Fibroblast of mammary gland (primary cell): ENCODE measurements around the gene DLG2.
"Not testable (repeated sequence)": the region's sequence is repeated elsewhere in the genome, so short reads cannot be mapped to it uniquely, and the experiment has no call there.

Experiments
- DNase-seq: peaks from one replicate; pipeline ENCODE4 v3.0.0-alpha.2; 2010; ENCODE audit warnings: low read depth
- H3K4me3 ChIP-seq: 2 replicates; pipeline ENCODE4 v1.5.1; 2011; ENCODE audit warnings: low read depth, mild to moderate bottlenecking, low read length, moderate library complexity; ENCODE audit not compliant: control insufficient read depth
- CTCF ChIP-seq: conservative IDR thresholded peaks from 2 replicates; pipeline ENCODE4 v1.5.1; 2011; ENCODE audit warnings: low read depth, low read length, inconsistent platforms; ENCODE audit not compliant: control insufficient read depth, insufficient read depth

Gene DLG2

GRCh38 chr11:83456566-83456965 lies 2170.6 kb downstream of the DLG2 start:
- DNase-seq, result no peak
- no peak for TF ChIP-seq CTCF
- no peak overlapping the region for H3K4me3 ChIP-seq

DNA sequence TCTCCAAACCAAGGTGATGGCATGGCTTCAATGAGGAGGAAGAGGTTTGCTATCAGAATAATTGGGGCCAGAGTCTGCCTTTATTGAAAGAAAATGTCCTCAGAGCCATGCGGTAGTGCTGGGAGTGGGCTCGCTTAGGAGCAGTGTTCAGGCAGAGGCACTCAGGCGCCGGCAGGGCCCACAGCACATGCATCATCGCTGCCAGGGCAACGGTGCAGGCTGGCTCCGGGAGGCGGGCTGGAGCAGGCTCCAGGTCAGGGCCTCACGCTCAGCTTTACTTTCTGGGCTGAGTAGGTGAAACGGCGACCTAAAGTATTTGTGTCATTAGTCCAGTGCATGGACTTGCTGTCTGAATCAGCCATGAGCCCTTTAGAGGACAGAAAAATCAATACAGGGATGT lies 2171.1 kb downstream of the DLG2 start:
- no peak for TF ChIP-seq CTCF
- H3K4me3 ChIP-seq, result no peak overlapping the region

DNA sequence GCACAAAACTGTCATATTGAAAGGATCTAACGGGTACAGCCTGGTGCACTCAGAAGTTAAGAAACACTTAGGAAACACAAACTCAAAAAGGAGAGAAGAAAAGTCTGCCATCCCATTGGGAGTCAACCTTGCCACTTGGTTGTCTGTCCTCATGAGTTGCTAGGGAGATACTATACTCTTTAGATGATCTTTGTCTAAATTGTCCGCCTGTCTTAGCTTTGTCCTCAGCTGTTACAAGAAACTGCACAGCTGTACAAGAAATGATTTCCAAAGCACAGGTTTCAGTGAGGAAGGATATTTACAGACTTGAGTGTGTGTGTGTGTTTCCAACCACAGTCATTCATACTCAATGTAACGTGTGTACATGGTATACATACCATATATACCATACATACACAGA lies 2171.8 kb downstream of the DLG2 start:
- no peak overlapping the region for H3K4me3 ChIP-seq
- no peak for DNase-seq
- no peak for TF ChIP-seq CTCF

More for the DNA sequence above, 2171.1 kb downstream of the DLG2 start:
- no peak for DNase-seq

DNA sequence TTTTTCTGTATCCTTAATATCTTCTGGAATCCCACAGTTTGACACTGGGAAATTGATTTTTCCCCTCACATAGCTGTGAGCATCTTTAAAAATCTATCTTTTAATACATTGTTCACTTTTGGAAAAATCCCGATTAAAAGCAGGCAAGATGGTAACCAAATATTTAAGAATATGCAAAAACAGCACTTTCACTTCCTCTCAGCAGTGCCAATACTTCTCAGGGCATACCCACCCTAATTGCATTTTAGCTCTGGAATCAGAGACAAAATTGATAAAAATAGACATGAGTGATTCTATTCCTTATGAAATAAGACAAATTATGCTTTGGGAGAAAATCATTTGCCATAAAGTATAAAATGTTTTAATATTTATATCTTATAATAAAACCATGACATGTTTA lies 2172.5 kb downstream of the DLG2 start:
- no peak for TF ChIP-seq CTCF
- DNase-seq, result no peak

GRCh38 chr11:83449338-83449913 lies 2177.7 kb downstream of the DLG2 start:
- TF ChIP-seq CTCF, result no peak
- peak; percentile 1 for DNase-seq
- no peak overlapping the region for H3K4me3 ChIP-seq

More for the DNA sequence above, 2172.5 kb downstream of the DLG2 start:
- no peak overlapping the region for H3K4me3 ChIP-seq

GRCh38 chr11:83448686-83449085 lies 2178.5 kb downstream of the DLG2 start:
- H3K4me3 ChIP-seq, result no peak overlapping the region
- no peak for TF ChIP-seq CTCF
- no peak for DNase-seq

- DNase-seq, H3K4me3 ChIP-seq: not testable (repeated sequence)
Observed at GRCh38 chr11:83443880-83444279, 2183.3 kb downstream of the DLG2 start.
